Cerebellar nuclear complex (tissue), 1 donor: ENCODE results near the gene FGF12.
"Not testable (repeated sequence)": the region's sequence is repeated elsewhere in the genome, so short reads cannot be mapped to it uniquely, and the experiment has no call there.

Experiments used
- DNase-seq, 2 experiments: peaks; one replicate each; lab custom pipeline; 2025; lab: John Stamatoyannopoulos, UW

The FGF12 gene

GRCh38 chr3:192578729-192579128, 148.6 kb downstream of the FGF12 start:
- no peak for DNase-seq

DNA sequence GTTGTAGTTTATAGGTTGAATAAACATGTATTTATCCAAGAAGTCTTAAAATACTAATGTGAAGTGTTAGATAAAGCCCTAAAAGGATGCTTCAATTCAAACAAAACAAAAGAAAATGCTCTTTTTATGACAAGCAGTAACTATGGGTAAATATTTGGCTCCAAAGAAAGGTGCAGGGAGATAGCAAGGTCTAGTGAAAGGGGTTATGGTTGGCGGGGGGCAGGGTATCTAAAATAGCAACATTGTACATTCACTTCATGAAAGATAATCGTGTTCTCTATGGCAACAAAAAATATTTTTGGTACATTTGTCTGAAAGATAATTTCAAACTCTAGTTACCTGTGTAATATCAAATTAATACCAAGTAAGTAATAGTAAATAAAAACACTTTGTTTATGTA, 149.5 kb downstream of the FGF12 start:
- DNase-seq = no peak

DNA sequence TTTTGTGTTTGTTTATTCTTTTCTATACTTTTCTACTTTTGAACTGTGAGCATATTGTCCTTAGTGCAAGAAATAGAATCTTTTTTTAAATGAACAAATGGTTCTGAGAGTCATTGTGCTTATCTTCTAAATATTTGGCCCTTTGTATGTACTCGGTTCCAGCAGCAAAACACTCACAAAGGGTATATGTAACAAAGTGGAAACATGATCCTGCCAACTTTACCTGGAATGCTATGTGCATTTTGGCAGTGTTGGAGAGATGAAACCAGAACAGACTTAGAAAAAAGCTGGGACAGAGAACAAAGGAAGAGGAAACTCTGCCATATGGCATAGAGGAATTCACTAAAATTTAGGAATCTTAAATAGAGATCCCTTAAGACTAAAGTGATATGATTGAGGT, 150.1 kb downstream of the FGF12 start:
- DNase-seq = no peak

DNA sequence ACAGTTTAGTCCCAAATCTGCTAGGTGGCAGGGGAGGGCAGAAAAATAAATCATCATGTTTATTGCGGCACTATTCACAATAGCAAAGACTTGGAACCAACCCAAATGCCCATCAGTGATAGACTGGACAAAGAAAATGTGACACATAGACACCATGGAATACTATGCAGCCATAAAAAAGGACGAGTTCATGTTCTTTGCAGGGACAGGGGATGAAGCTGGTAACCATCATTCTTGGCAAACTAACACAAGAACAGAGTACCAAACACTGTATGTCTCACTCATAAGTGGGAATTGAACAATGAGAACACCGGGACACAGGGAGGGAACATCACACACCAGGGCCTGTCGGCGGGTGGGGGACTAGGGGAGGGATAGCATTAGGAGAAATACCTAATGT, 150.6 kb downstream of the FGF12 start:
- DNase-seq = not testable (repeated sequence)

GRCh38 chr3:192575879-192576506, 151.3 kb downstream of the FGF12 start:
- no peak for DNase-seq

DNA sequence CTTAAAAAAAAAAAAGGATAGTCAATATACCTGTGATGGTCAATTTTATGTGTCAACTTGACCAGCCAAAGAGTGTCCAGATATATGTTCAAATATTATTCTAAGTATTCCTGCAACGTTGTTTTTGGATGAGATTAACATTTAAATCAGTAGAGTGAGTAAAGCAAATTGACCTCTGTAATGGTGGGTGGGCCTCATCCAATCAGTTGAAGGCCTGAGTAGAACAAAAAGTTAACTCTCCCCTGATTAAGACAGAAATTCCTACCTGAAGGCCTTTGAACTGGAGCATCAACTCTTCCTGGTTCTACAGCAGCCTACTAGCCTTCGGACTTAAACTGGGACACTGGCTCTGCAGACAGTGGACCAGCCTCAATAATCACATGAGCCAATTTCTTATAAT, 154.1 kb downstream of the FGF12 start:
- no peak for DNase-seq

DNA sequence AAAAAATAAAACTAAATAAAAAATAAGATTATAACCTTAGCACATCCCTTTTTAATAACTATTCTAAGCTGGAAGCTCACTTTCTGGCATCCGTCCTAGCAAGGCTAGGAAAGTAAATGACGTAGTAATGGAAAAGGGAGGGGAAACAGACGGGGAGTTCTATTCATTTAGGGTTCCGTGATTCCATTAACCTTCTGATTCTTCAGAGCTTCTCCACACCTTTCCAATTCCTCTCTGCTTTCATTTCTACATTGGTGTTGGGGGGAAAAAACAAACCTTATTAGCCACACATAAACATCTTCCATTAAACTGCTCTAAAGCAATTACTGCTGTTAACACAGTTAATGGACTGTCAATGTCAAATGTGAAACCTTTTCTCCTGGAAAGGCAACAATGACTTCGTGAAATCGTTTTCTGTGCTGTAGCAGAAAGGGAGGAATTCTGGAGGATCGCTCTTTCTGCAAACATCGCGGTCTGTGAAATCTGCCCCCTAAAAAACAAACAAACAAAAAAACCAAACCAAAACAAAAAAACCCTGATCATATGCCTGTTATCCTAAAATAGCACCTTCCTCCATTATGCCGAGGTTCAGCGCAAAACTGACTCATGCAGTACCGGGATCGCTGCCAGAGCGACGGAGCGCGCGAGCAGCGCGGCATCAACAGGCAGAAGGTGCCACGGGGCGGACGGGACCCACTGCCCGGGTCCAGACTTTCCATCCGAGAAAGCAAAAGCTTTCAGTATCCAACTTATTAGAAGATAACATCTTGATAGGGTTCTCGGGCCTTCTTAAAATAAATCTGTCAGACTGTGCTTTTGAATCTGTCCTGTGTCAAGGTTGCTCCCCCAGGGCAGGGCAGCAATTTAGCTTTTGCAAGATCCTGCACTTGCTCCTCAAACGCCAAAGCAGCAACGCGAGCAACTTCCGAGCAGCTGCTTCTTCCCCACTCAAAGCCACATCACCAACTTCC, 156.2 kb downstream of the FGF12 start:
- peak in 1 of 2 experiments; percentile 56 for DNase-seq

GRCh38 chr3:192570315-192570714, 157.0 kb downstream of the FGF12 start:
- DNase-seq = no peak

- DNase-seq = peak in 1 of 2 experiments; percentile 41
These were observed 160.5 kb downstream of the FGF12 start for GRCh38 chr3:192566706-192567290.

DNA sequence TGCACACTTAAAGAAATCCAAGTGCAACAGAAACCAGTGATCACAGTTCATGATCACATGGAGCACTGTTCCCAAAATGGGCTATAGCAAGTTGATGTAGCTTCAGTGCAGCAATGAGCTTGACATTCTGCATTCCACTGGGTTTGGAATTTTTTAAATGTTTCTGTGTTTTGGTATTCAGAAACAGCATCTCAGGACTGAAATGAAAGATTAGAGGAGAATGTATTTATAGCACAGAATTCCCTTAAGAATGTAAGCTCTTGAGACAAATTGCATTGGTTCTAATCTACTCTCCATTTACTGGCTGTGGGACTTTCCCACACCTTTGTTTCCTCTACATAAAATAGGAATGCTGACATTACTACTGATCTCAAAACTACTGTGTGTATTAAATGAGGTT, 162.7 kb downstream of the FGF12 start:
- DNase-seq = no peak

DNA sequence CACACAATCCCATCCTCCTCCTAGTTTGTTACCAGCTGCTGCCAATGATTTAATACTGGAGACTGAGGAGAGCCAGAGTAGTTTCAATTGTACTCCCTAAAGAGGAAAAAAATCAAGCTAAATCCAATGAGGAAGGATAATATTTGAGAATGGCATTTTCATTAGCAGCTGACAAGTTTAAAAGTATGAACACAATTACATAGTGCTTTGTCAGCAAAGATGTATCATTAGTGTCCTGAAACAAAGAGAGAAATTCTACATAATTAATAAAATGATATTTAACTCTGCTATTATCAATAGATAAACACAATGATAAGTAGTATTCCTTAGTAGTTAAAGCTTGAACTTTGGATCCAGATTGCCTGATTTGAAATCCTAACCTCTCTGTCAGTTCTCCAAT, 163.9 kb downstream of the FGF12 start:
- DNase-seq = no peak

DNA sequence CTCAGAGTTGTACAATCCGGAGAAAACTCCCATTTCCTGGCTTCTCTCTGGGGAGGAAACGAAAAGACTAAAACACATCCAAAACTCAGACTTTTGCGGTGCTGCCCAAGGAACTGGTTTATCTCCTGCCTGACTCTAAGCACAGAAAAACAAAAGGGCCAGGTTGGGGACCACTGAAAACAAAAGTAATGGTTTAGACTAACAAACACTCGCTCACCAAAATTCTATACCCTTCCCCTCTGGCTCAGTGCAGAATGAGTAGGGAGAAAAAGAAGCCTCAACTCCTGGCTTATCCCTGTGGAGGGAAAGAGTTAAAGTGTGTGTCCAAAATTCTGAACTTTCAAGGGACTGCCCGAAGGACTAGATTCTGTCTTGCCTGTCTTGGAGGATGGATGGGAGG, 173.6 kb downstream of the FGF12 start:
- no peak for DNase-seq

GRCh38 chr3:192550356-192550755, 177.0 kb downstream of the FGF12 start:
- DNase-seq = no peak

DNA sequence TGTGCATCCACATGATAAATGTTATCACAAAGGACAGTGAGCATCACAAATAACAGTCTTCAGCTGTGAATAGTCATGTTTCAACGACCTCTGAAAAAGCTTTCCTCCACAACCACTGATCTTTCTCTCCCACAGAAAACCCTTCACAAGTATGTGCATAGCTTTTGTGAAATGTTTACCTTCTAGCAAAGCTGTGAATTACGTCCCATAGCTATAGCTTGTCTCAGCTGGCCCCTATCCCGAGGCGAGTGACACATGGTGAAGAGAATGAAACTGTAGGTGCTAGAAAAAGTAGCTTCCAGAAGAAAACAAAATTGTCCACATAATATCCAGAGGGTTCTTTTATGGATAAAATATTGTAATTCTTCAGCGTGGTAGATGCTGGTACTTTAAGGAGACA, 182.0 kb downstream of the FGF12 start:
- no peak for DNase-seq

DNA sequence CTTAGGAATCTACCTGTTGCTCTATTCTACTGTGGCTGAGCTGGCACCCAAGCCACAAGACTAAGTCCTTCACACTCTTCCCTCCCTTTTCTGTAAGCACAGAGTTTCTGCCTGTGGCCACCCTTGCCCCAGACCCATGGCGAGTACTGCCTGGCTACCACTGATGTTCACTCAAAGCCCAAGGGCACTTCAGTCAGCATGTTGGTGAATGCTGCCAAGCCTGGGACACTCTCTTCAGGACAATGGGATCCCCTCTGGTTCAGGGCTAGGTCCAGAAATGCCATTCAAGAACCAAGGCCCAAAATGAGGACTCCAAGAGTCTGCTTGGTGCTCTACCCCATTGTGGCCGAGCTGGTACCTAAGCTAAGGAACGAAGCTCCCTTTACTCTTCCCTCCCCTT, 184.2 kb downstream of the FGF12 start:
- DNase-seq = no peak

DNA sequence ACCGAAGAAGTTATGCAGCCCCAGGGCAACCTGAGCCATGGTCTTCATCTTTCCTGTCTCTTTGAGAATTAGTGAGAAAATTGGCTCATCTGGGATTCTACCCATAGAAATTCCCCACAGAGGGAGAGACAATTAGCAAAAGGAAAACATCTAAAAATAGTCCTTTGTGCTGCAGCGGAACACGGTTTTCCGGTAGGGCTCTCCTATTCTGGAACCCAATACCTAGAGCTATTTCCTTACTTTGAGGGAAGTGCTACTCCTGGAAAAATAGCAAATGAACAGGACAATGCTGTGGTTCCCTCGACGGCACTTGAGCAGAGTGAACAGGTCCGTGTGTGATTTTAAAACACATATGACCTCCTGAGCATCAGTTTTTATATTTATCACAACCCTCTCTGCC, 210.5 kb downstream of the FGF12 start:
- DNase-seq = no peak

DNA sequence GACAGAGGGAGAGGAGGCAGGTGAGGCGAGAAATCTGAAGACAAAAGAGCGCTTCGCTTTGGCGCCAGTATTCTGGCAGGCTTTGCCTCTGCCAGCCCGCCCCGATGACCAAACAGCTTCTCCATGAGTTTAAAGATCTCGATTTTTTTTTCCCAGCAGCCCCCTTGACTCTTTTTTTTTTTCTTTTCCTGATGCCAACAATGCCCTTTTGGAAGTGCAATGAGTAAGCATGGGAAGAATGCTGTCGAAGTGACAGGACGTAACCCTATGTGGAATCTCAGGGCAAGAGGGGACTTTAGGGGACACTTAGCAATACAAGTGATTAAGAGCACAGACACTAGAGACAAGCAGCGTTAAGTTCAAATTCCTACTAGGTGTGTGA, 211.7 kb downstream of the FGF12 start:
- no peak for DNase-seq

DNA sequence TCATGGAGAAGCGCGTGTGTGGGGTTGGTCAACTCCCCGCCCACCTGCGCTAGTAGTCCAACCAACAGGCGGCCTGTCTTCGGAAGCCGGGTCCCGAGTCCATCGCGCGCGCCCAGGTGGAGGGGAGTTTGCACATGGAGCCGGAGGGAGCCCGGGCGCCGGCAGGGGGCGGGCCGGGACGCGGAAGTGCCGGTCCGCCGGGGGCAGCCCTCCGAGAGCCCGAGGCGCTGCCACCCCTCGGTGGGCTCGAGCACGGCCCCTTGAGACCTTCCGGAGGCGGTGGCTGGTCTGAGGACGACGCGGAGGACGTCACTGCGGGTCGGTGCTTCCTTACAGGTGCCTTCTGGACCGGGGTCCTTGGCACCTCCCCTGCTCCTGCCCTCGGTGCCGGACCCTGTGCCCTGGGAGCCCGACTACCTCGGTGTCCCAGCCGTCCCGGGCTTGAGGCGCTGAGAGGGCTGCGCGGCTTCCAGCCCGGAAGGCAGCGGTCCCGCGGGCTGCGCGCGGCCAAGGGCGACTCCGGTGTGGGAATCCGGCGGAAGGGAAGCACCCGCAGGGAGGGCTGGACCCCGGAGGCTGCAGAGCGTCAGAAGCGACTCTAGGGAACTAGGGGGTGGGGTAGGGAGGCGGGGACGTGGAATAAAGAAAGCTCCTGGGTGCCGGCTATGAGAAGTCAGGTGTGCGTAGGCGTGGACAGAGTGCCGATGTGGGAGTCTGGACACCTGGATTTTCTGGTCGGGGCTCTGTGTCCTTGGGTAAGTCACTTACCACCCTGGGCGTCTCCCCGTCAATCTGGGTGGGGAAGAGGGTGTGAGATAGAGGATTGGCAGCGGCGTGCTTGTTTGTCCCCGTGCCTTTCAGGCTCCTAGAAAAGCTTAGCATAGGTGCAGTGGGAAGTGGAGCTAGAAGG, 212.3 kb downstream of the FGF12 start:
- no peak for DNase-seq

DNA sequence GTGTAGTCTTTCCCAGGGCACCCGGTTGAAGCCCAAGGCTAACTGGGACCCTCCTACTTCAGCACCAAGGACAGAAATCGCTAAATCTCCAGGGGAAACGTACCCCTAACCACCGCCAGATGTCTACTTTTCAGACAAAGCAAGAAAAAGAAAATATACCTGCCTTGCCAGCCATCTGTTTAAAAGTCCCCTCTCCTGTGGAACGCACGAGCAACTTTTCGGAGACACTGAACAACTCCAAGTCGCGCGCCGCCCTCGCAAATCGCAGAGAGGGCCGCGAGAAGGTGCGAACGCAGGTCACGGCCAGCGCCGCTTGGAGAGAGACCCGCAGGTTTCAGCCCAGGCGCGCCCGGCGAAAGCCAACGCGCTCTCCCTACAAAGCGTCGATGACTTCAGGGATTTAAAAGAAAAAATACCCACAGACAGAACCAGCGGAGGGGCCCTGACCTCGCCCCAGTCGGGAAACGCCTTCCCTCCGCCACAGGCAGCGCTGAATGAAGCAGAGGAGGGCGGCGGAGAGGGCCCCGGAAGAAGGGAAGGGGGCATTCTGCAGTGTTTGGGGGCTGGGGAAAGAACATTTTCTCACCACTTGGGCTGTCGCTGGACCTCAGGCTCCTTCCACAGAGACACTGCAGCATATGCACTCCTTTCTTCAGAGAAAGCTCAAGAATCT, 213.1 kb downstream of the FGF12 start:
- DNase-seq = no peak

- DNase-seq = no peak
These were observed 221.6 kb downstream of the FGF12 start for GRCh38 chr3:192505731-192506130.

- no peak for DNase-seq
These were observed 225.9 kb downstream of the FGF12 start for GRCh38 chr3:192501401-192501800.
